Prostate gland (tissue), 2 donors: Measurements from ENCODE around the gene HLA-B.

Experiments
- CTCF ChIP-seq, 4 experiments: fragments of 200-600 bp in 2 of 4; fragments of 450-650 bp in 2 of 4; sonication (generic) in 2 of 4; IDR thresholded peaks; 1 replicate in 3 of 4; 2 replicates in 1 of 4; pipeline ENCODE4 v1.5.1; 2016 to 2019; ENCODE audit warnings: antibody characterized with exemption in 4 of 4, mild to moderate bottlenecking in 2 of 4, moderate library complexity in 2 of 4
- POLR2A ChIP-seq: fragments of 450-650 bp; IDR thresholded peaks from one replicate; pipeline ENCODE4 v1.6.1; 2016; ENCODE audit warnings: antibody characterized with exemption, mild to moderate bottlenecking

- TF ChIP-seq CTCF (IDR thresholded peaks at IDR 0.05) = no peak
- TF ChIP-seq POLR2A = no peak
These were observed 30.0 kb upstream of the HLA-B start for GRCh38 chr6:31386977-31387376.
